HEK293T (cell line): Measurements from ENCODE around the gene IRAK1.

Experiments
- CTCF ChIA-PET: fragments of 350-600 bp; formaldehyde crosslinking; extraction: SDS; loops from one replicate; lab custom pipeline; 2021; ENCODE audit warnings: antibody characterized with exemption, inconsistent platforms; lab: Yijun Ruan, JAX
- POLR2A ChIA-PET: fragments of 350-600 bp; formaldehyde crosslinking; extraction: SDS; loops from one replicate; lab custom pipeline; 2020; ENCODE audit warnings: antibody characterized with exemption, inconsistent platforms; lab: Yijun Ruan, JAX
- DNase-seq: peaks from one replicate; pipeline ENCODE4 v3.0.0; 2012; ENCODE audit warnings: mixed read lengths; ENCODE audit errors: extremely low spot score
- ARNT ChIP-seq: fragments of 450-650 bp; IDR thresholded peaks from 2 replicates; pipeline ENCODE4 v1.6.1; 2017; ENCODE audit warnings: mild to moderate bottlenecking
- BHLHE40 ChIP-seq: fragments of 450-650 bp; IDR thresholded peaks from 2 replicates; pipeline ENCODE4 v1.6.1; 2016; ENCODE audit warnings: mild to moderate bottlenecking, moderate library complexity, borderline replicate concordance
- CTBP1 ChIP-seq: fragments of 450-650 bp; IDR thresholded peaks from 2 replicates; pipeline ENCODE4 v1.6.1; 2016; ENCODE audit warnings: borderline replicate concordance
- ELF4 ChIP-seq: fragments of 450-650 bp; IDR thresholded peaks from 2 replicates; pipeline ENCODE4 v1.6.1; 2017; ENCODE audit warnings: antibody characterized with exemption
- FOXA1 ChIP-seq: fragments of 450-650 bp; IDR thresholded peaks from 2 replicates; pipeline ENCODE4 v1.6.1; 2016; ENCODE audit warnings: mild to moderate bottlenecking
- FOXK2 ChIP-seq: fragments of 450-650 bp; IDR thresholded peaks from 2 replicates; pipeline ENCODE4 v1.6.1; 2016; ENCODE audit warnings: mild to moderate bottlenecking
- FOXM1 ChIP-seq: fragments of 450-650 bp; IDR thresholded peaks from 2 replicates; pipeline ENCODE4 v1.6.1; 2017; ENCODE audit warnings: mild to moderate bottlenecking, borderline replicate concordance
- HDGF ChIP-seq: fragments of 450-650 bp; IDR thresholded peaks from 2 replicates; pipeline ENCODE4 v1.6.1; 2017; ENCODE audit warnings: antibody characterized with exemption, borderline replicate concordance
- L3MBTL2 ChIP-seq: fragments of 450-650 bp; conservative IDR thresholded peaks from 2 replicates; pipeline ENCODE4 v1.6.1; 2016; ENCODE audit warnings: mild to moderate bottlenecking
- LEF1 ChIP-seq: fragments of 450-650 bp; IDR thresholded peaks from 2 replicates; pipeline ENCODE4 v1.6.1; 2017; ENCODE audit warnings: mild to moderate bottlenecking, borderline replicate concordance
- NFRKB ChIP-seq: fragments of 450-650 bp; IDR thresholded peaks from 2 replicates; pipeline ENCODE4 v1.6.1; 2016; ENCODE audit warnings: mild to moderate bottlenecking, moderate library complexity
- SP1 ChIP-seq: fragments of 450-650 bp; IDR thresholded peaks from 2 replicates; pipeline ENCODE4 v1.6.1; 2017
- SUZ12 ChIP-seq: fragments of 450-650 bp; IDR thresholded peaks from 2 replicates; pipeline ENCODE4 v1.6.1; 2016; ENCODE audit warnings: mild to moderate bottlenecking
- TARDBP ChIP-seq: fragments of 450-650 bp; IDR thresholded peaks from 2 replicates; pipeline ENCODE4 v1.6.1; 2016
- ZNF384 ChIP-seq: fragments of 450-650 bp; IDR thresholded peaks from 2 replicates; pipeline ENCODE4 v1.6.1; 2016
- TF ChIP-seq, protein P1 (sequence below): fragments of 450-650 bp; IDR thresholded peaks from 2 replicates; pipeline ENCODE4 v1.6.1; 2016

Gene IRAK1

GRCh38 chrX:153989973-153990655 lies 29.6 kb downstream of the IRAK1 start:
- DNase-seq, result no peak
- ChIA-PET POLR2A (interaction anchor here (0.8 to 1.2 kb wide), 2 partner anchors 17 to 107 kb away, joined by 3 to 4 read pairs; partner anchors contain the start of genes MECP2 and TMEM187), CTCF (interaction anchor here (1.1 kb wide), 1 partner anchor 146 kb away, joined by 3 read pairs; no protein-coding TSS in a partner anchor)
- TF ChIP-seq CTBP1 (no peak), FOXM1 (no peak), SP1 (no peak)

DNA sequence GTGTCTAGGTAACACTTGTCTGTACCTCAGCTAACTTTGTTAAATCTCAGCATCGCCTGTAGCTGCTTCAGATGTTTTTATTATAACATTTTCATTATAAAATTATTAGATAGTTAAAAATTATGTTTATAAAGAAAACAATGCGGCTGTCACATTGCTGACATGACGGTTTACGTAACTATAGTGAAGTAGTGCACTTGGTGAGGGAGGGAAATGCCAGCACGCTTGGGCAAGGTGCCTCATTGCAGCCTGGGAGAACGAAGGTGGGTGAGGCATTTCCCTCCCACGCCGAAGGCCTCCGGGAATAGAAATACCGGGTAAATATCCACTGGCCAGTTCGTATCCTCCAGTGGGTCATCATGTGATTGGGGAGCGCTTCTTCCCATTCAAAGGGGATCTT lies 31.2 kb downstream of the IRAK1 start:
- DNase-seq, result no peak
- TF ChIP-seq LEF1 (no peak), HDGF (no peak), FOXM1 (no peak)
- POLR2A ChIA-PET, result no interaction called here
- CTCF ChIA-PET, result no interaction called here

GRCh38 chrX:153984351-153985178 lies 35.1 kb downstream of the IRAK1 start:
- TF ChIP-seq ARNT, result no peak
- TF ChIP-seq NFRKB, result no peak
- TF ChIP-seq FOXA1, result no peak
- TF ChIP-seq FOXK2, result no peak
- no peak for TF ChIP-seq ZNF384
- no peak for TF ChIP-seq L3MBTL2
- TF ChIP-seq HDGF, result no peak
- TF ChIP-seq, protein P1, sequence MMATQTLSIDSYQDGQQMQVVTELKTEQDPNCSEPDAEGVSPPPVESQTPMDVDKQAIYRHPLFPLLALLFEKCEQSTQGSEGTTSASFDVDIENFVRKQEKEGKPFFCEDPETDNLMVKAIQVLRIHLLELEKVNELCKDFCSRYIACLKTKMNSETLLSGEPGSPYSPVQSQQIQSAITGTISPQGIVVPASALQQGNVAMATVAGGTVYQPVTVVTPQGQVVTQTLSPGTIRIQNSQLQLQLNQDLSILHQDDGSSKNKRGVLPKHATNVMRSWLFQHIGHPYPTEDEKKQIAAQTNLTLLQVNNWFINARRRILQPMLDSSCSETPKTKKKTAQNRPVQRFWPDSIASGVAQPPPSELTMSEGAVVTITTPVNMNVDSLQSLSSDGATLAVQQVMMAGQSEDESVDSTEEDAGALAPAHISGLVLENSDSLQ, result no peak
- TF ChIP-seq FOXM1, result no peak
- no peak for TF ChIP-seq CTBP1
- no peak for TF ChIP-seq TARDBP
- TF ChIP-seq SUZ12, result no peak
- TF ChIP-seq BHLHE40, result no peak
- TF ChIP-seq LEF1, result no peak
- no peak for DNase-seq
- ChIA-PET POLR2A (no interaction called here), CTCF (no interaction called here)

DNA sequence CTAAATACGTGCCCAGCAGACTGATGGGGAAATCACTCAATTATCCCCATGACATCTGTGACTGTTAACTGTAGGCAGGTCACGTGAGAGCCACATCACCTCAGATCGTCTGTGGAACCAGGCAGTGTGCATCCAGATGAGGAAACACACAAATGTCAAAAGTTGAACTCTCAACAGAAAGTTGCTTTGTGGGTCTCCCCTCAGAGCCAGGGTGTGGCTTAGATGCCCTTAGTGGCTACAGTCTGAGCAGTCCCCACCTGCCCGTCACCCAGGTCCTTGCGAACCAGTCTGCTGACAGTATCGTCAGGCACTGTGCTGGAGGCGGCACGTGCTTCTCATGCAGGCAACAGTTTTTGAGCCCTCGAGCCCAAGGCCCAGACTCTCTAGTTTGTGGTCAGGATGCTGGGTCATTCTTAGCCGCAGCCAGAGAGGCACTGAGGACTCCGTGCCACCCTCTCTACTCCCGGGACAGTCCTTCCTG lies 36.3 kb downstream of the IRAK1 start:
- TF ChIP-seq ZNF384 (no peak), NFRKB (no peak), FOXK2 (no peak), CTBP1 (no peak), L3MBTL2 (no peak), LEF1 (no peak), SUZ12 (no peak), TARDBP (no peak), HDGF (no peak), FOXM1 (no peak), ARNT (no peak), SP1 (no peak), ELF4 (no peak), FOXA1 (no peak), BHLHE40 (no peak)
- TF ChIP-seq, protein P1, result no peak
- CTCF ChIA-PET, result no interaction called here
- no peak for DNase-seq
- POLR2A ChIA-PET, result no interaction called here

DNA sequence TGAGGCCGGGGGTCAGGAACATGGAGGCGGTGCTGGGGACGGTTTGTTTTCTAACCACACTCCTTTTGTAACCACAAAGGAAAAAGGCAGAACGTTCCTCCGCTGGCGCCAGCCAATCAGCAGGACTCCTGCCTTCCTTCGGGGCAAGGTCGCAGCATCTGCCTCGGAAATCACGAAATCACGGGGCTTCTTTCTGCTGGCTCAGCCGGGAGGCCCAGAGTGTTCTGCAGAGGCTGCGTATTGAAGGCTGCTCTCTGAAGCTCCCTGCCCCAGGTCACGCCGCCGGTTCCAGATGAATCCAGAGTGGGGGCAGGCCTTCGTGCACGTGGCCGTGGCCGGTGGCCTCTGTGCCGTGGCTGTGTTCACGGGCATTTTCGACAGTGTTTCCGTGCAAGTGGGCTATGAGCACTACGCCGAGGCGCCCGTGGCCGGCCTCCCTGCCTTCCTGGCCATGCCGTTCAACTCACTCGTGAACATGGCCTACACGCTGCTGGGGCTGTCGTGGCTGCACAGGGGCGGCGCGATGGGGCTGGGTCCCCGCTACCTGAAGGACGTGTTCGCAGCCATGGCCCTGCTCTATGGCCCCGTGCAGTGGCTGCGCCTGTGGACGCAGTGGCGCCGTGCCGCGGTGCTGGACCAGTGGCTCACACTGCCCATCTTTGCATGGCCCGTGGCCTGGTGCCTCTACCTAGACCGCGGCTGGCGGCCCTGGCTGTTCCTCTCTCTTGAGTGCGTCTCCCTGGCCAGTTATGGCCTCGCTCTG lies 37.8 kb downstream of the IRAK1 start:
- ChIA-PET POLR2A (interaction anchor here (1.1 kb wide), 1 partner anchor 9 kb away, joined by 4 read pairs; the partner anchor contains the start of gene TMEM187), CTCF (no interaction called here)
- TF ChIP-seq LEF1 (no peak), CTBP1 (no peak), FOXA1 (no peak), ELF4 (no peak), ZNF384 (no peak), SUZ12 (no peak), BHLHE40 (no peak), SP1 (no peak), NFRKB (no peak), ARNT (no peak), L3MBTL2 (no peak), FOXK2 (no peak), FOXM1 (no peak), HDGF (no peak), TARDBP (no peak)
- TF ChIP-seq, protein P1, result no peak
- no peak for DNase-seq
